ENCODE data around the gene SLC18A2. TPM values are rescaled to one million over a fixed set of nuclear protein-coding genes. Genes with fewer than 3 reads are reported as not detected.

Gene SLC18A2
- total and polyA plus RNA-seq, 2 experiments from 2014 or later: 0.91 TPM; not detected in 1

GRCh38 chr10:117242463-117242832, 1.5 kb downstream of the SLC18A2 start:
- no peak for DNase-seq
- Histone ChIP-seq H3F3A (ENCODE audit: insufficient read depth) (no peaks in the 10 kb centered on the region), H3K9ac (no peak overlapping the region), H3K9me3 (ENCODE audit: low read depth) (no peaks in the 10 kb centered on the region), H3K79me2 (ENCODE audit: insufficient read depth) (no peaks in the 10 kb centered on the region), H2AFZ (no peak overlapping the region), H4K20me1 (ENCODE audit: insufficient read depth) (no peaks in the 10 kb centered on the region), H3K4me3 (no peak overlapping the region), H3K36me3 (ENCODE audit: low read depth) (no peaks in the 10 kb centered on the region), H3K4me2 (ENCODE audit: unreplicated experiment) (no peak overlapping the region), H3K27ac (no peak overlapping the region), H3K9me2 (ENCODE audit: insufficient read depth) (no peaks in the 10 kb centered on the region), H3K27me3 (replicated peaks; ENCODE audit: insufficient read depth) (peaks cover 38% of the 10 kb centered on the region), H3K4me1 (ENCODE audit: insufficient read depth) (peaks cover 4% of the 10 kb centered on the region; the same call in 1 of the 2 replicates)
- in situ Hi-C loops (cut with MboI): no loop called here
- WGBS, 2 experiments (ENCODE audit: low coverage in 1 of 2, low lambda C conversion rate in 2 of 2, missing lambda C conversion rate in 2 of 2): 89 to 90% methylated on average over 8 of the region's 8 CpGs
- TF ChIP-seq EZH2phosphoT487 (IDR thresholded peaks at IDR 0.05; ENCODE audit: insufficient read depth, low read depth) (no peak), EZH2 (IDR thresholded peaks at IDR 0.05; ENCODE audit: insufficient read depth, poor library complexity, severe bottlenecking) (no peak)

- peaks cover 14% of the 10 kb centered on the region for H3F3A ChIP-seq (ENCODE audit: insufficient read depth)
- H3K4me1 ChIP-seq (ENCODE audit: insufficient read depth): peaks cover 18% of the 10 kb centered on the region
- peak overlapping the region; percentile 29 for H3K4me2 ChIP-seq (ENCODE audit: unreplicated experiment)
- no peak overlapping the region for H2AFZ ChIP-seq
- H3K36me3 ChIP-seq (ENCODE audit: low read depth): no peaks in the 10 kb centered on the region
- no peak overlapping the region for H3K9ac ChIP-seq
- no peaks in the 10 kb centered on the region for H3K9me2 ChIP-seq (ENCODE audit: insufficient read depth)
- no peaks in the 10 kb centered on the region for H3K9me3 ChIP-seq (ENCODE audit: low read depth)
- in situ Hi-C loops (cut with MboI): no loop called here
- H3K79me2 ChIP-seq (ENCODE audit: insufficient read depth): no peaks in the 10 kb centered on the region
- H3K4me3 ChIP-seq: no peak overlapping the region
- peak; percentile 74 for DNase-seq
- no peak overlapping the region for H3K27ac ChIP-seq
- H3K27me3 ChIP-seq (replicated peaks; ENCODE audit: insufficient read depth): peaks cover 12% of the 10 kb centered on the region
- no peak for TF ChIP-seq EZH2phosphoT487 (IDR thresholded peaks at IDR 0.05; ENCODE audit: insufficient read depth, low read depth)
- TF ChIP-seq EZH2 (IDR thresholded peaks at IDR 0.05; ENCODE audit: insufficient read depth, poor library complexity, severe bottlenecking): no peak
- no peaks in the 10 kb centered on the region for H4K20me1 ChIP-seq (ENCODE audit: insufficient read depth)
- 7 to 9% methylated on average over 3 of the region's 3 CpGs for WGBS, 2 experiments (ENCODE audit: low coverage in 1 of 2, low lambda C conversion rate in 2 of 2, missing lambda C conversion rate in 2 of 2)
Measured at GRCh38 chr10:117246997-117247671, 6.2 kb downstream of the SLC18A2 start.

- Histone ChIP-seq H3K9ac (0 out of 2 replicates have a peak overlapping the region, but pooled peaks have one; percentile 38), H4K20me1 (ENCODE audit: insufficient read depth) (no peaks in the 10 kb centered on the region), H3F3A (ENCODE audit: insufficient read depth) (peaks cover 14% of the 10 kb centered on the region), H3K27me3 (replicated peaks; ENCODE audit: insufficient read depth) (no peaks in the 10 kb centered on the region), H3K36me3 (ENCODE audit: low read depth) (no peaks in the 10 kb centered on the region), H2AFZ (peak overlapping the region; percentile 64; the same call in 1 of the 2 replicates), H3K4me3 (peak overlapping the region; percentile 50), H3K4me1 (ENCODE audit: insufficient read depth) (peaks cover 18% of the 10 kb centered on the region), H3K27ac (peak overlapping the region; percentile 44), H3K79me2 (ENCODE audit: insufficient read depth) (no peaks in the 10 kb centered on the region), H3K9me3 (ENCODE audit: low read depth) (no peaks in the 10 kb centered on the region), H3K9me2 (ENCODE audit: insufficient read depth) (no peaks in the 10 kb centered on the region), H3K4me2 (ENCODE audit: unreplicated experiment) (peak overlapping the region; percentile 83)
- 5% methylated on average over 10 of the region's 10 CpGs for WGBS, 2 experiments (ENCODE audit: low coverage in 1 of 2, low lambda C conversion rate in 2 of 2, missing lambda C conversion rate in 2 of 2)
- DNase-seq: peak; percentile 86
- in situ Hi-C loops (cut with MboI): no loop called here
- no peak for TF ChIP-seq EZH2phosphoT487 (IDR thresholded peaks at IDR 0.05; ENCODE audit: insufficient read depth, low read depth)
- no peak for TF ChIP-seq EZH2 (IDR thresholded peaks at IDR 0.05; ENCODE audit: insufficient read depth, poor library complexity, severe bottlenecking)
Measured at GRCh38 chr10:117248750-117249465, 8.0 kb downstream of the SLC18A2 start.

- in situ Hi-C loops (cut with MboI): no loop called here
- Histone ChIP-seq H3K27ac (peak overlapping the region; percentile 44), H3K4me2 (ENCODE audit: unreplicated experiment) (peak overlapping the region; percentile 83), H4K20me1 (ENCODE audit: insufficient read depth) (no peaks in the 10 kb centered on the region), H3K79me2 (ENCODE audit: insufficient read depth) (no peaks in the 10 kb centered on the region), H3K4me3 (peak overlapping the region; percentile 50), H3K4me1 (ENCODE audit: insufficient read depth) (peaks cover 18% of the 10 kb centered on the region), H3F3A (ENCODE audit: insufficient read depth) (peaks cover 14% of the 10 kb centered on the region), H3K27me3 (replicated peaks; ENCODE audit: insufficient read depth) (no peaks in the 10 kb centered on the region), H3K36me3 (ENCODE audit: low read depth) (no peaks in the 10 kb centered on the region), H3K9ac (0 out of 2 replicates have a peak overlapping the region, but pooled peaks have one; percentile 38), H2AFZ (no peak overlapping the region), H3K9me3 (ENCODE audit: low read depth) (no peaks in the 10 kb centered on the region), H3K9me2 (ENCODE audit: insufficient read depth) (no peaks in the 10 kb centered on the region)
- WGBS, 2 experiments (ENCODE audit: low coverage in 1 of 2, low lambda C conversion rate in 2 of 2, missing lambda C conversion rate in 2 of 2): 22 to 25% methylated on average over 6 of the region's 6 CpGs
- peak; percentile 57 for DNase-seq
- no peak for TF ChIP-seq EZH2phosphoT487 (IDR thresholded peaks at IDR 0.05; ENCODE audit: insufficient read depth, low read depth)
- no peak for TF ChIP-seq EZH2 (IDR thresholded peaks at IDR 0.05; ENCODE audit: insufficient read depth, poor library complexity, severe bottlenecking)
Measured at GRCh38 chr10:117249493-117250093, 8.7 kb downstream of the SLC18A2 start.
